Pulmonary artery endothelial cell (primary cell): ENCODE results near the gene MBLAC2. TPM values are rescaled to one million over a fixed set of nuclear protein-coding genes. Genes with fewer than 3 reads are reported as not detected.
A peak's percentile ranks its signal among the peaks of the same experiment; 100 is the strongest.

ENCODE experiments used
- DNase-seq: peaks from one replicate; pipeline ENCODE4 v3.0.0-alpha.2; 2011; ENCODE audit warnings: low read depth, low spot score
- total RNA-seq: library from RNA; depleted of rRNA; stranded (reverse); fragments of >200 nt; gene quantifications from 2 replicates; pipeline ENCODE4 v1.2.3, GENCODE V29; 2014

MBLAC2 gene
- total RNA-seq: 4.1 and 6.3 TPM in 2 replicates

DNA sequence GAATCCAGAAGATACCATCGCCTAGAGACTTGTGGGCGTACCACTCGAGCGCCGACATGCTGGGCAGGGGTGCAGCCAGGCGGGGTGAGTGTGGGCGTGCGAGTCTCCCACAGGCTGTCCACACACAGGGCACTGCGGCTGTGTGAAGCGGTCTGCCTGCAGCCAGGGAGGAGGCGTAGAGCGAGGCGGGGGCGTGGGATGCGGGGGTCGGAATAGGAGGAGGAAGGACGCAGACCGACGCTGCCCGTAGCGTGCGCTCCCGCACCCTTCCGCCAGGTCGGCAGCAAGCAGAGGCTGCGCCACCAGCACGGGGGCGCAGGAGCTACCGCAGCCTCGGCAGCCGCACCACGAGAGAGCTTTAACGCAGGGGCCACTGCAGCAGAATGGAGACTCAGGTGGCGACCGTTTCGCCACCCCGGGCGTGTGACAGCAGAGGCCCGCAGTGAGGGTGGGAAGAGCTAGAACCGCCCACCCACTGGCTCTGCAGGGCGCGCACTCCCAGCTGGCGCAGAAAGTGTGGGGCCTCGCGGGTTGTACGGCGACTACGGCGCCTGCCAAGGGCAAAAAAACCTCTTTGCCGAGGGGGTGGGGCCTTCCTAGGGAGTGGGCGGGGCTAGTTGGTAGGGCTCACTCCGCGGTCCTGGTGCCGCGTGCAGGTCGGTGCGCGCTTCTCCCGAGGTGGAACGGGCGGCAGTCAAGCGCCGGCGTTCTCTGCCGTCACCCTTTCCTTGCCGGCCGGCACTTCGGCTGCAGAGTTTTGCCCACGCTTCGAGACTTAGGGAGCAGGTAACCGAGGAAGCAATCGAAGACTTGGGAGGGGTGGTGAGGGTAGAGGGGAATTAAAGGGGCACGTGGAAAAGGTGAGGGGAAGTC is at the start of gene MBLAC2, which contains the start of gene POLR3G:
TSS of gene MBLAC2 (minus strand) at position 537 of the 873 bp plus-strand sequence. CDS start at position 58, 479 bp downstream.
TSS of gene POLR3G (plus strand) at position 630 of the 873 bp plus-strand sequence. CDS start 10,704 bp downstream, outside the sequence.
- peak; percentile 74 for DNase-seq

- DNase-seq: no peak
Observed at GRCh38 chr5:90519081-90519480, 44.5 kb upstream of the MBLAC2 start.

DNA sequence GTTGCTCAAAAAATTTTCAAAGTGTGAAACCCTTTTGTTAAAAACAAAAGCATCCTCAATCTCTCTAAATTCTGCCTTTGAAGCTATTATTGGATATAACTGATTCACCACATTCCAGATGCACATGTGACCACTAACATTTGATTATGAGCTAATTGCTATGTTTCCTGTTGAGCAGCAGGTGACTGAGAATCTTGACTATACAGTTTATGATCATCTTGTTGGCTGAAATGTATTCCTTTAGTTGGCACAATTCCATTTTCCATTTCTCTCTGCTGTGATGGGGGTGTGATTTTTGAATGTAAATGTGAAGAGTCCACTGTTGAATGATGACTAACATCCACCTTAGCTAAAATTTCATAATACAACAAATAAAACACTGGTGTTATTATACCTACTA is 44.1 kb upstream of the MBLAC2 start:
- no peak for DNase-seq

GRCh38 chr5:90514520-90514919 is 39.9 kb upstream of the MBLAC2 start:
- no peak for DNase-seq

DNA sequence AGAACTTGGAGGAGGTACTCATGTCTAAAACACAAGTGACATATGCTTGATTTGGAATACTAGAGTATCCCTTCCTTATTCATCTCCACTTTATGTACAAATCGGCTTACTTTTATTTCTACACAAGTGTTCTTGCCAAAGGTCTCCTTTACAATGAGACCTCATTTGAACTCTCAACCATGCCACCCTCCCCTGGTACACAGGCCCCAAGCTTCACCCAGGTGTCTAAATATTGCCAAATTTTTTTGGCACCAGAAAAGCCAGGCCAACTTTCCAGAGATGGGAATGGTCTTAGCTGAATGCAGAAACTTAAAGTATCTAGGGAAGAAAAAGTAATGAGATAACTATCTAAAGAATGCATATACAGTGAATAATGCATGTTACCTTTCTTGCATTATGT is 35.9 kb upstream of the MBLAC2 start:
- no peak for DNase-seq

DNA sequence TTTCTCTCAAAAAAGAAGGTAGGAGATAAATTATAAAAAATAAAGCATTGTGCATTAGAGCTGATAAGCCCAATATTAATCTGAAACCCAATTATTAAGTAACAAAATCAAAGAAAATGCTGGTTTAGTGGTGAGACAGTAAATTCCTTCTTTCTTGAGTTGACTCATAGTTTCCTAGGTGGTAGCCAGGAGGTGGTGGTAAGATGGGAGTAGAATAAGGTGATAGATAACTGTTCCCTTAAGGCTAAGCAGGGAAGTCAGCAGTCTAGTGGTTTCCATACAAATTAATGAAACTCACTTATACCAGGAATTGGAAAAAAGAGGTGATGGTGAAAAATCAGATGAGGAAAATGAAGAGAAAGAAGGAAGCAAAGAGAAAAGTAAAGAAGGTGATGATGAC is 31.6 kb upstream of the MBLAC2 start:
- no peak for DNase-seq

DNA sequence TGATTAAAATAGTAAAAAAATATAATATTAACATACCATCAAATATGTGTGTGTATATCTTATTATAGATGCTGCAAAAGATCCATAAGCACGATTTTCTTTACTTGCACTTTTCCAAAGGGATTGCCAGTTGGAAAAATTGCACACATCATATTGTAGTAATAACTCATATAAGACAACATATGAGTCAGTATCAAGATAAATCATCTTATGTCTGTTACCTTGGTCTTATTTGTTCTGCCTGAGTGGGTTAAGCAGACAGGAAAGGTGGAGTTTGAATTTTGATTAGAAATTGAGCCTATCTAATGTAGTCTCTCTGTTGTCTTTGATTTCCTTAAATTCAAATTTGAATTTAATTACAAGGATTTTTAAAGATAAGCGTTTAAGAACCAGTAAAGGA is 30.2 kb upstream of the MBLAC2 start:
- no peak for DNase-seq

DNA sequence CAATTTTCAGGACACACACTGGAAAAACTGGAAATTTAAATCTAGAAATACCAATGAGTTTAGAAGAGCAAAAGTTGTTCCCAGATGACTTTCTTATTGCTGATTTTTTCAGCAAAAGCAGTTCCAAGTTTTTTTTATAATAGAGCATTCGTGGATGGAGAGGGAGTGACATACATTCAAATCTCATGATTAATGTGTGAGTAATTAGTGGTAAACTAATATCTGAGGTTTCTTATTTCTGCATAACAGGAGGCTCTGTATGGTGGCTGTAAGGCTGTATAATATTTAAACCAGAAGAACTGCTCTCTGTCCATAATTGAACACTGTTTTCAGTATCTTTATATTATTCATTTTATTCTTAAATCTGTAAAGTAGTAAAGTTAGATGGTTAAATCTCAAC is 29.0 kb upstream of the MBLAC2 start:
- no peak for DNase-seq

GRCh38 chr5:90495146-90495545 is 20.6 kb upstream of the MBLAC2 start:
- DNase-seq: no peak

GRCh38 chr5:90494043-90494442 is 19.5 kb upstream of the MBLAC2 start:
- DNase-seq: no peak

GRCh38 chr5:90488791-90489190 is 14.2 kb upstream of the MBLAC2 start:
- no peak for DNase-seq

- no peak for DNase-seq
Observed at GRCh38 chr5:90484540-90484939, 10.0 kb upstream of the MBLAC2 start.

DNA sequence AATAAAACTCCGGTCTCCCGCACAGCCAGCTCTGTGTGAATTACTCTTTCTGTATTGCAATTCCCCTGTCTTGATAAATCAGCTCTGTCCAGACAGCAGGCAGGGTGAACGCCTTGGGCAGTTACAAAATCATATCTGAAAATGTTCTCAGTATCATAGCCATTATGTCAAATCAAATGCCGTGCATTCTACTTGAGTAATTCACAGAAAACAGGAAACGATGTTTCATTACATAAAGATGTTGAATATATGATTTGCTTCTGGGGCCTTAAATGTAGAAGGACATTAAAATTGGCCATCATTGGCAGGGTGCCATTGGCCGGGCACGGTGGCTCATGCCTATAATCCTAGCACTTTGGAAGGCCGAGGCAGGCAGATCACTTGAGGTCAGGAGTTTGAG is 8.6 kb upstream of the MBLAC2 start:
- no peak for DNase-seq

DNA sequence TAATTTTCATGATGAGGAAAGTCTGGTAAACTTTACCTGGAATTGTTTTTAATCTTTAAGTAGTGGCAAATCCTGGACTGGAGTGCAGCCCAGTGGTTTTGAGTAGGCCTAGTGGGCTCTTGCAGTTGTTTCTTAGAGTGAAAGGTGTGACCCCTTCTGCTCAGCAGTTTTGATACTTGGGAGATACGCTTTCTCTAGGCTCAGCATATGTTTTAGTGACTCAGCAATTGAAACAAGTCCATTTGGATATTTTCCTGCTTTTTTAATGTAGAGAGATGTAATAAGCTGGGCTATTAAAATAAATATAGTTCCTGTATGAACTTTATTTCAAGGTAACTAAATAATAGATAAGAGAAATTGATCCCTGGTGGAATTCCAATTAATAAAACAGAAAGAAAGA is 6.1 kb upstream of the MBLAC2 start:
- DNase-seq: no peak

DNA sequence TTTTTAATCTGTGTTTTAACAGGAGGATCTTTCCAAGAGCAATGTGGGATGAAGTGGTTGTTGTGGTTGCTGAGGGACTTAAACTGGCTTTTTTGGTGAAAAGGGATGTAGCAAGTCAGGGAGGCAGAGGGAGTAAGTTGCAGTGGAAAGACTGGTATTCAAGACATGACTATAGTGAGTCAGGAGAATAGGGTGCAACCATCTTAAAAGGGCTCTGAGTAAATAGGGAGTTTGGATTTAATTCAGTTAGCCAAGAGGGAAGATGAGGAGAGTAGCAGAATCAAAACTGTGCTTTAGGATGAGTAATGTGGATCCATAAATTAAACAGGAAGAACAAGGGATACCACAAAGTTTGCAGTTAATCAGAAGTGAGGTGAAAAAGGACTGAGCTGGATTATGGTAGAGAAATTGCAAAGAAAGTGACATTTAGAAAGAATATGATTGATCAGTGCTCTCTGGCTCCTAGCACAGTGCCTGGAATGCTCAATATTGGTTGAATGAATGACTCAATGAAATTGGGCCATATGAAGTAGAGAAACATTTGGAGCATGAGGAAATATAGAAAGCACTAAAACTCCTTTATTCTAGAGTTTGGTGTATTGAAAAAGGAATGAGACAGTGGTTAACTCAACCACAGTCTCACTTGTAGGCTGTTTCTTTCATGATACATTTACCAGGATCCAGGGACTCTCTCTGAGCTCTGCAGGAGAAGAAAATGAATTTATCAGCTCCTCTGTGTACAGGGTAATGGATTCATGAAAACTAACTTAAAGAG is 5.2 kb upstream of the MBLAC2 start:
- no peak for DNase-seq

GRCh38 chr5:90477621-90478215 is 3.1 kb upstream of the MBLAC2 start:
- no peak for DNase-seq

DNA sequence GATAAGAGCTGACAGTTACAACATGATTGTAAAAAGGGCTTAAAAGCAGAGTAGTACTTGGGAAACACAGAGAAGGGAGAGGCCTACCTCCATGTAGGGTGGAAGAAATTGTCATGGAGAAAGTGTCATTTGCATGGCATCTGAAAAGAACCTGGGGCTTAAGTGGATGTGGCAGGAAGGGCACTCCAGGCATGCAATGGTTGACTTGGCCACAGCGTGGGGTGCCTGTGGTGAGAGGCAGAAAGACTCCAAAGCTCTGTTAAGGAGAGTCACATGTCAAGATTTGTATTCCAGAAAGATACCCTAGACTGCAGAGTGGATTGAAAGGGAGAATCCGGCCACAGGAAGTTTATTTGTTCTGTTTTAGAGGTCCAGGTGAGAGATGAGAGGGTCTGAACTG is 2.5 kb upstream of the MBLAC2 start:
- DNase-seq: no peak

DNA sequence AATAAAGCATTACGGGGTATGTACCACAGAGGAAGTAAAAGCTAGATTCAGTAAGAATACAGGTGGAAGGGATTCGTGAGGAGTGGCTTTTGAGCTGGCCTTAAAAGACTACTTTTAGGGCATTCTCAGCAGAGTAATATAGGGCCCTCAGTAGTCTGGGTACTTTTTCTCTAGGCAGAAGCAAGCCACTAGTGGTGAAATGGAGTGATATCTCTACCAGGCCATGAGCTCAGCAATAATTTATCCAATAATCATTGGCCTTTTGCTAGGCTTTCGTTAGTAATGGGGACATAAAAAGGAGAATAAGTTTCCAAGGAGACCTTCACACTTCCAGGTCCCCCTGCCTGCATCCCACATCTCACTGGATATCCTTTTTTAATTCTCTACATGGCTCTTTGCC is 1.8 kb upstream of the MBLAC2 start:
- DNase-seq: no peak

DNA sequence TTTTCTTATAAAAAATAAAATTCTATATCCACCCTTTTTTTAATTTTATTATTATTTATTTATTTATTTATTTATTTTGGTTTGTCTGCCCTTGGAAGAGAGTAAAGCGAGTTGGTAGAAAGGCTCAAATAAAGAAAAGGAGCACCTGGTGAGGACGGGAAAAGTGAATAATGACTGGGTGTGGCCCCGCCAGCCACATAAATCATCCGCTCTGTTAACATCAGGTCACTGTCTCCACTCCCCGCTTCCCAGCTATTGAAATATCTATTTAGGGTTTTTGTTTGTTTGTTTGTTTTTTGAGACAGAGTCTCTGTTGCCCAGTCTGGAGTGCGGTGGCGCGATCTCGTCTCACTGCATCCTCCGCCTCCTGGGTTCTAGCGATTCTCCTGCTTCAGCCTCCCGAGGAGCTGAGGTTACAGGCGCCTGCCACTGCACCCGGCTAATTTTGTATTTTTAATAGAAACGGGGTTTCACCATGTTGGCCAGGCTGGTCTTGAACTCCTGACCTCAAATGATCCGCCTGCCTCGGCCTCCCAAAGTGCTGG is 937 bp upstream of the MBLAC2 start:
- no peak for DNase-seq

DNA sequence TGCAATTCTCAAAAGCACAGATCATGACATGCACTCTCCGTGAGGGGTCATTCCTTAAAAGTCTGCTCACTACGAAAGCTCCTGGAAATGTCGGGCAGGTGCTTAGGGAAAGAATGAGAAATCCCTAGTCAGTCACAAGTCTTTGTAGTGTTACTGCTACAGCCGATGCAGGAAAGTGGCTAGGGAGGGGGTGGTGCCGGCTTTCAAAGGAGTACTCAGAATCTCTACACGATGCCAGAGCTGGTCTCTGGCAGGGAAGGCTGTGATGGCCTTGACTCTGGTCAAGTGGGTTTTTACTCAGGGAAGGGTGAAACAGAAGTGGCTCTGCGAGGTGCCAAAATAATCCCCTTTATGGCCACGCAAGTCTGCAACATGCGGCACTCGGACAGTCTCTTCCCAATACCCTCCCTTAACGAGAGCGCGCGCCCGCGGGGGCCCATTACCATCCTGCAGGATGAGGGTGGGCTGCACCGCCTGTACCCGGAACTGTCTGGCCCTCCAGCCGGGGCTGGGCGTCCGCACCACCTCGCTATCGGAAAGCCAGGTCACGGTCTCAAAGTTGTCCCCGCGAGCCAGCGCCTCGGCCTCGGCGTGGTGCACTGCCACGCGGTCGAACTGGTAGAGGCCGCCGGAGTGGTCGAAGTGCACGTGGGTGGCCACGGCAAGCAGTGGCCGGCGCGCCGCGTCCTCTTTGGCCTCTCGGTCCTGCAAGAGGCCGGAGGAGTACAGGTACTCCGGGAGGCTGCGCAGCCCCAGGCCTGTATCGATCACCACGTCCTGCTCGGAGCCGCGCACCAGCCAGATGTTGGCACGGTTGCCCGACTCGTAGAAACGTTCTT is 956 bp downstream of the MBLAC2 start:
- no peak for DNase-seq
